GM12872 (cell line): Measurements from ENCODE around the gene CPSF2.

Source experiments
- TF ChIP-seq, protein P1 (sequence below): IDR thresholded peaks from 3 replicates; pipeline ENCODE4 v1.5.1; 2011; ENCODE audit warnings: low read depth, mild to moderate bottlenecking, low read length, moderate library complexity; ENCODE audit not compliant: insufficient read depth

CPSF2 gene

DNA sequence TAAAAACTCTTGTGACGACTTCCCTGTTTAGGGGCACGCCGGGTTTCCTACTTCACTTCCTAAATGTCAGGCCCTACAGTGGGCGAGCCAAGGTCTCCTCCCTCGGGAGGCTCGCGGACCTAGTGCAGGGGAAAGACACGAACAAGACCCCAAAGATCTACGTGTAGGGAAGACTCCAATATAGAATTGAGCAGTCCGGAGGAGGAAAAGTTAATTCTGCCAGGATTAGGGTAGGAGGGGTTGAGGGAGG is 16.0 kb upstream of the CPSF2 start:
- TF ChIP-seq, protein P1, sequence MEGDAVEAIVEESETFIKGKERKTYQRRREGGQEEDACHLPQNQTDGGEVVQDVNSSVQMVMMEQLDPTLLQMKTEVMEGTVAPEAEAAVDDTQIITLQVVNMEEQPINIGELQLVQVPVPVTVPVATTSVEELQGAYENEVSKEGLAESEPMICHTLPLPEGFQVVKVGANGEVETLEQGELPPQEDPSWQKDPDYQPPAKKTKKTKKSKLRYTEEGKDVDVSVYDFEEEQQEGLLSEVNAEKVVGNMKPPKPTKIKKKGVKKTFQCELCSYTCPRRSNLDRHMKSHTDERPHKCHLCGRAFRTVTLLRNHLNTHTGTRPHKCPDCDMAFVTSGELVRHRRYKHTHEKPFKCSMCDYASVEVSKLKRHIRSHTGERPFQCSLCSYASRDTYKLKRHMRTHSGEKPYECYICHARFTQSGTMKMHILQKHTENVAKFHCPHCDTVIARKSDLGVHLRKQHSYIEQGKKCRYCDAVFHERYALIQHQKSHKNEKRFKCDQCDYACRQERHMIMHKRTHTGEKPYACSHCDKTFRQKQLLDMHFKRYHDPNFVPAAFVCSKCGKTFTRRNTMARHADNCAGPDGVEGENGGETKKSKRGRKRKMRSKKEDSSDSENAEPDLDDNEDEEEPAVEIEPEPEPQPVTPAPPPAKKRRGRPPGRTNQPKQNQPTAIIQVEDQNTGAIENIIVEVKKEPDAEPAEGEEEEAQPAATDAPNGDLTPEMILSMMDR, result no peak

DNA sequence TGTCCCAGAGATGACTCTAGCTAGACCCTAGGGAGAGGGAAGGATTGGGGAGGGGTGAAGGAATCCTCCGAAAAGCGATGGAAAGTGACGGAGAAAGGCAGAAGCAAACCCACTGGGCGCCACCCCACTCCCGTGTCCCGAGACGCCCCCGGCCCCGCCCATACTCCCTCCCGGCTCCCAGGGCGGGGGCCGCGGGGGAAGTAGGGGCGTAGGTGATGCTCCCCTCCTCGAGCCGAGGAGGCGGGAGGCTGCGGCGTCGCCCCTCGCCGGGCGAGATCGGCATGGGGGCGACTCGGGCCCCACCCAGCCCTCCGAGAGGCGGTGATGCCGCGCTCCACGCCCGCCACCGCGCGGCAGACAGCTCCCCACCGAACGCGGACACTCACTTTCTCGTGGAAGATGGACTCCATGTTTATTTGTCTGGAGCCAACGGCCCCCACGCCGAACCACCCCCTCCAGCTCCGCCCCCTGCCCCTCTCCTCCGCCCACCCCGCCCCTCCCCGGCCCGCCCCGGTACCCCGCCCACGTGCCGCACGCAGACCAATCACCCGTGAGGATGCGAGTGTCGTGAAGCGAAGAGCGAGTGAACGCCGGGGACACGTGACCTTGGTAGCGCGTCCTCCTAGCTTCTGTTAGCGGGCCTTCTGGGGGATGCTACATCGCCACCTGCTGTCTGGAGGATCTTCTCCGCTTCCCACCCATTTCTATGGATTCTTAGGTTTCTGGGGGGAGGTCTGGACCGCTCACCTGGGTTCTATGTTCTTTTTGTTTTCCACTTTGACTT is 15.4 kb upstream of the CPSF2 start, which contains the start of gene ATXN3:
TSS of gene ATXN3 (minus strand) at position 440 of the 784 bp plus-strand sequence. CDS start at position 410, 30 bp downstream.
- TF ChIP-seq, protein P1, result peak; percentile 87

DNA sequence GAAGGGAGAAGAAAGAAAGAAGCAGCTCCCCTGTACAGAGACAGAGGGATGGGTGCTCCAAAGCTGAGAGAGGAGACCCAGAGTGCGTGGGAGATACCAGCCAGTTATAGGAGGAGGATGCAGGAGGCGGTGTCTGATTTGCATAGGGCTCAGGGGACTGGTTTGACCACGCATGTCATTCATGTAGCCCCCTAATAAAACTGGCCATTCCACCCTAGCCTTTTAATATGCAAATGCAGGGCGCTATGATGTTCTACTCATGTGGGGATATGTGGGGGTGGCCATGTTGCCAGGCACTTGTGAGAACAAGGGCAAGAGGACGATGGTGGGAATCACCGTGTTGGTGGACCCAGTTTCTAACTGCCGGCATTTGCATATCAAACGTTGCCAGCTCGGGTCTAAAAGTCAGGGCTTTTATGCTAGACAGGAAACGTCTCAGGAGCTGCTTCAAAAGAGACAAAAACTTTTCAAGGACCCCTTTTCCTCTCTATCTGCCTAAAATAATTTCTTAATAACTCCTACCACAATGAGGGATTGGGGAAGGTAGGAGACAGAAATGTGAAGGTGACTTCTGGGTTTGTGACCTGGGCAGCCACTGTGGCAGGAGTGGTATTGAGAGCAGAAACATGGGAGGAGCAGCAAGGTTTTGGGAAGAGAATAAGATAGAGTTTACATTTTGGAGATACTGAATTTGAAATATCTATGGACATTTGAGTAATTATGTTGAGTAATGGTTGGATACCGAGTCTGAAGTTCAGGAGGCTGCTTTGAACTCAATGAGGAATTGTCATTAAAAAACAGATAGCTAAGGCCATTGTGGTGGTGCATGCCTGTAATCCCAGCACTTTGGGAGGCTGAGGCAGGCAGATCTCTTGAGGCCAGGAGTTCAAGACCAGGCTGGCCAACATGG is 13.2 kb upstream of the CPSF2 start:
- TF ChIP-seq, protein P1, result no peak

DNA sequence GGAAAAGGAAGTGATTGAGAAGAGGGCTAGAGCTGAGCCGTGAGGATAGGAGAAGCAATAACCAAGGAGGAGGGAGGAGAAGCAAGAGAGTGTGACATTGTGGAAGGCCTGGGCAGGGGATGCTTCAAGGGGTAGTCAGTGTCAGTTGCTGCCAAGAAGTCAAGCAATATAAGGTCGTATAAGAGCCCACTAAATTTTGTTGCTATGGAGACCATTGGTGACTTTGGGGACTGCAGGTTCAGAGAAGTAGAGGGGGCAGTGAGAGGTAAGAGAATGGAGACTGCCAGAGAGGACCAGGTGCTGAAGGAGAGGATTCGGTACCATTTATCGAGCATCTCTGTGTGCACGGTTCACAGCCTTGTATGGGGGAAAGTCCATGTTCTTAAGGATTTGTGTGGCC is 12.3 kb upstream of the CPSF2 start:
- TF ChIP-seq, protein P1, result no peak

DNA sequence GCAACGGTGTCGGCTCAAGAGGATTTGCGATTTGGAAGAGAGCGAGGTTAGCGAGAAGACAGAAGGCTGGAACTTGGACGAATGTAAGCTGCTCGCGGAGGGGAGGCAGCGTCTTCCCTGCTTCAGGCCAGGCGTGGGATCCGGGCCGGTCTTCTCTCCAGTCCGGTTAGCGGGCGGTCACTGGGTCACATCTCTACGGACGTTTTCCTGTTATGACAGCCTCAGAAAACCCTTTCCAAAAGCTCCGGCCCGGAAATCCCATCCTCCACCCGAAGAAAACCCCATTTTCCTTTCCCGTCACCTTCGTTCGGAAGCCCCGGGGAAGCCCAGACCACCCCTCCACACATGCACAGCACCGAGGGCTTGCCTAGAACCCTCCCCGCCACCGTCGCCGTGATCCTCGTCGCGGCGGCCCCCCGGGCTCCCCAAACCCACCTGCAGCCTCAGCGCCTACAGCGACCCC is 531 bp upstream of the CPSF2 start:
- TF ChIP-seq, protein P1, result no peak

DNA sequence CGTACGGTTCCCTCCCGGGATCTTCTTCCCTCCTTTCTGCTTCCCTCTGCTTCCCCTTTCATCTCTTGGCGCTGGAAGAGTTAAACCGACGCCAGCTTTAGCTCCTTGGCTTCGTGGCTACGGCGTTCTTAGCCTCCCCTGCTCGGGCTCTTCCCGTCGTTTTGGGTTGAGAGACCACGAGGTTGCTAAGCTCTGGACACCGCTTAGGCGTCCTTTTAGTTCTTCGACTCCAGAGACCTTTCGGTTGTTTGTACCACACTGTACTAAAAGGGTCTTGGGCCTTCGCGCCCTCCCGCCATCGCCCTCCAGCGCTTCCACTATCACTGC is 545 bp downstream of the CPSF2 start:
- TF ChIP-seq, protein P1, result no peak

DNA sequence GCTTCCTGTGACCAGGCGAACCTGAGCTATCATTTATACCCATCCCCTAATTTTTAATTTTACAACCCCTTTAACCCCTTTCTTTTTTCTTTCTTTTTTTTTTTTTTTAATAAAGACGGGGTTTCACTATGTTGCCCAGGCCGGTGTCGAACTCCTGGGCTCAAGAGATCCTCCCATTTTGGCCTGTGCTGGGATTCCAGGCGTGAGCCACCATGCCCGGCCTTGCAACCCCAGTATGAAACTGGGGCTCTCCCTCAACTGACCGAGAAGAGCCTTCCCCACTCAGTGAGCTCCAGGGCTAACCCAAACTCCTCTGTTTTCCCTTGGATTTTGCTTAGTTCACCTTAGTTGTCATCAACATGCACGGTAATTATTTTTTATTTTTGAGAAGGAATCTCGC is 992 bp downstream of the CPSF2 start:
- TF ChIP-seq, protein P1, result no peak
